Erythroblast (primary cell): ENCODE data around the gene FAR1.

Source experiments
- GATA1 ChIP-seq: IDR thresholded peaks from 2 replicates; pipeline ENCODE4 v1.6.1; 2011; ENCODE audit warnings: low read depth, mild to moderate bottlenecking, control low read depth, low read length, moderate library complexity
- POLR2A ChIP-seq: IDR thresholded peaks from 2 replicates; pipeline ENCODE4 v1.6.1; 2011; ENCODE audit warnings: mild to moderate bottlenecking, low read length

- no peak for TF ChIP-seq POLR2A
- TF ChIP-seq GATA1: no peak
Measured at GRCh38 chr11:13667245-13667644, 1.2 kb upstream of the FAR1 start.
